ENCODE results near the gene SHROOM1.
A peak's percentile ranks its signal among the peaks of the same experiment; 100 is the strongest.

DNA sequence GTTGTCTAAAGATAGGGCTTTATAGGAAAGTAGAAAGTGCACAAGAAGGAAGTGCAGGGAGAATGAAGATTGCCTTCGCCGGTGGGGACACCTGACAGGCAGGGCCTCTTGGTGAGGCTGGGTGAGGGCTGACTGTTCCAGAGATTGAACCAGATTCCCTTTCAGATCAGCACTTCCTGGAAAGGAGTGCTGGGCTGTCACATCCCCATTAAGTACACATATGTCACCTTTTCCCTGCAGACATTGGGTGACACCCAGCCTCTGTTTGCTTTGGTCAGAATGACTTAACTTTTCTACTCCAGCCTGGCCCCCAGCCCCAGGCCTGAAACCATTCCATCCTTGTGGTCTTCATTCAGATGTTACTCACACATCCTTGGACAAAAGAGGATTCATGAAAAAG lies 7.4 kb upstream of the SHROOM1 start:
- TF ChIP-seq CTCF (IDR thresholded peaks at IDR 0.05) = no peak
- TF ChIP-seq POLR2A (IDR thresholded peaks at IDR 0.05) = no peak
- peak; percentile 73 for TF ChIP-seq POLR2AphosphoS5 (IDR thresholded peaks at IDR 0.05)

Data from prostate gland (tissue), 2 donors.